GM10266 (cell line): Measurements from ENCODE around the gene DEXI.
"Not testable (repeated sequence)": the region's sequence is repeated elsewhere in the genome, so short reads cannot be mapped to it uniquely, and the experiment has no call there.

Source experiments
- DNase-seq: peaks from one replicate; pipeline ENCODE4 v3.0.0; 2012; ENCODE audit errors: extremely low spot score
- CTCF ChIP-seq: IDR thresholded peaks from 2 replicates; pipeline ENCODE4 v1.5.1; 2012; ENCODE audit warnings: mild to moderate bottlenecking, low read depth; ENCODE audit not compliant: control insufficient read depth, insufficient read depth; ENCODE audit errors: missing control alignments

The DEXI gene

GRCh38 chr16:10969615-10970014 is 27.3 kb upstream of the DEXI start:
- no peak for TF ChIP-seq CTCF
- DNase-seq = no peak

GRCh38 chr16:10968498-10968897 is 26.2 kb upstream of the DEXI start:
- DNase-seq = no peak
- no peak for TF ChIP-seq CTCF

- TF ChIP-seq CTCF = no peak
- no peak for DNase-seq
Observed at GRCh38 chr16:10967986-10968385, 25.7 kb upstream of the DEXI start.

GRCh38 chr16:10966559-10966958 is 24.3 kb upstream of the DEXI start:
- DNase-seq = not testable (repeated sequence)

GRCh38 chr16:10966129-10966528 is 23.9 kb upstream of the DEXI start:
- no peak for TF ChIP-seq CTCF

GRCh38 chr16:10965440-10966061 is 23.3 kb upstream of the DEXI start:
- no peak for TF ChIP-seq CTCF
- peak; percentile 67 for DNase-seq

More at GRCh38 chr16:10966129-10966528, 23.9 kb upstream of the DEXI start:
- no peak for DNase-seq

GRCh38 chr16:10964891-10965326 is 22.6 kb upstream of the DEXI start:
- no peak for TF ChIP-seq CTCF
- peak; percentile 56 for DNase-seq

GRCh38 chr16:10964039-10964890 is 22.0 kb upstream of the DEXI start:
- TF ChIP-seq CTCF = peak; percentile 94
- DNase-seq = peak; percentile 63
